HG02870 (cell line): ENCODE measurements around the gene DCUN1D4.

ENCODE experiments used
- ATAC-seq: cut with Tn5 transposase; IDR thresholded peaks from one replicate; pipeline ENCODE4 v1.9.1; 2021; ENCODE audit warnings: mild to moderate bottlenecking, moderate library complexity; ENCODE audit not compliant: unreplicated experiment

Gene DCUN1D4

DNA sequence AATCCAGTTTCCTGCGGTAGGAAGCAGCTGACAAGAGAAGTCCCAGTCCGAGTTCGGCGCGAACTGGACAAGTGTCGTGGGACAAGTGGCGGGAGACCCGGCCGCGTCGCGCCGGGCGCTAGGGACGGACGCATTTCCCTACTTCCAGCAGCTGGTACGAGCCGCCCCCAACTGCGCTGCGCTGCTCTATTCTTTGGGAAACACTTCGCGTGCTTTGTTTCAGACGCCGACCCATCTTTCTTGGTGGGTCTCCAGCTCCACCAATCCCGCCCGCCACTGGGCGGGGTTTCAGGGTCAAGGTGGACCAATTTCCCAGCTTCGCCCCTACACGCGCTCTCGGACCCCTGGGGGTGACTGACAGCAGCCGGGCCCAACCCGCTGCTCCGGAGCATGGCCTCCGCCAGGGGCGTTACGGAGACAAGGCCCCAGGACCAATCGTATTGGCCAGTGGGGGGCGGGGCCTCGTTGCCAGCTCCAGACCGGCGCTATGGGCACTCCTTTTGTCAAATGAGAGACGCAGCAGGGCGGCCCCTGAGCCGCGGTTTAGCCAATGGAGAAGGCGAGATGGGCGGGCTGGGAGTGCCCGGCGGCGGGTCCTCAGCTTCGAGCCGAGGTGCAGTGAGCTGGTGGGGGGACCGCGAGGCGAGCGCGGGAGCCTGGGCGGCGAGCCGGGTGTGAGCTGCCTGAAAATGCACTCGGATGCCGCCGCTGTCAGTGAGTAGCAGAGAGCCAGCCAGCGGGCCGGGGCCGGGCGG, at the start of gene DCUN1D4:
Gene DCUN1D4 (plus strand): TSS at position 600 of the 755 bp plus-strand sequence. CDS start 90 bp downstream, at position 690.
- ATAC-seq: peak; percentile 91

DNA sequence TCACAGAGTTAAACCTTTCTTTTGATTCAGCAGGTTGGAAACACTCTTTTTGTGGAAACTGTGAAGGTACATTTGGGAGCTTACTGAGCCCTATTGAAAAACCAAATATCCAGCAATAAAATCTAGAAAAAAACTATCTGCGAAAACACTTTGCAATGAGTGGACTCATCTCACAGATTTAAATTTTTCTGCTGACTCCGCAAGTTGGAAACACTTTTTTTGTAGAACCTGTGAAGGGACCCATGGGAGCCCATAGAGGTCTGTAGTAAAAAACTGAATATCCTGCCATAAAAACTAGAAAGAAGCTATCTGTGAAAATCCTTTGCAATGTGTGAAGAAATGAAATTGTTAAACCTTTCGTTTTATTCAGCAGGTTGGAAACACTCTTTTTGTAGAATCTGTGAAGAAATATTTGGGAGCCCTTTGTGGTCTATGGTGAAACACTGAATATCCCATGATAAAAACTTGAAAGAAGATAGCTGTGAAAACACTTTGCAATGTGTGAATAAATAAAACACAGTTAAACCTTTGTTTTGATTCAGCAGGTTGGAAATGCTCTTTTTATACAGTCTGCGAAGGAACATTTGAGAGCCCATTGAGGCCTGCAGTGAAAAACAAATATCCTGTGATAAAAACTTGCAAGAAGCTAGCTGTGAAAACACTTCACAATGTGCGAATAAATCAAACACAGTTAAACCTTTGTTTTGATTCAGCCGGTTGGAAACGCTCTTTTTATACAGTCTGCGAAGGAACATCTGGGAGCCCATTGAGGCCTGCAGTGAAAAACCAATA, 22.3 kb upstream of the DCUN1D4 start:
- ATAC-seq: no peak

DNA sequence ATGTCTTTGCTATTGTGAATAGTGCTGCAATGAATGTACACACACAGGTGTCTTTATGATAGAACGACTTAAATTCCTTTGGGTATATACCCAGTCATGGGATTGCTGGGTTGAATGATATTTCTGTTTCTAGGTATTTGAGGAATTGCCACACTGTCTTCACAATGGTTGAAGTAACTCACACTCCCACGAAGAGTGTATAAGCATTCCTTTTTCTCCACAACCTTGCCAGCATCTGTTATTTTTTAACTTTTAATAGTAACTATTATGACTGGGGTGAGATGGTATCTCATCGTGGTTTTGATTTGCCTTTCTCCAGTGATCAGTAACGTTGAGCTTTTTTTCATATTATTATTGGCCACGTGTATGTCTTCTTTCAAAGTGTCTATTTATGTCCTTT, 17.6 kb upstream of the DCUN1D4 start:
- ATAC-seq: no peak

DNA sequence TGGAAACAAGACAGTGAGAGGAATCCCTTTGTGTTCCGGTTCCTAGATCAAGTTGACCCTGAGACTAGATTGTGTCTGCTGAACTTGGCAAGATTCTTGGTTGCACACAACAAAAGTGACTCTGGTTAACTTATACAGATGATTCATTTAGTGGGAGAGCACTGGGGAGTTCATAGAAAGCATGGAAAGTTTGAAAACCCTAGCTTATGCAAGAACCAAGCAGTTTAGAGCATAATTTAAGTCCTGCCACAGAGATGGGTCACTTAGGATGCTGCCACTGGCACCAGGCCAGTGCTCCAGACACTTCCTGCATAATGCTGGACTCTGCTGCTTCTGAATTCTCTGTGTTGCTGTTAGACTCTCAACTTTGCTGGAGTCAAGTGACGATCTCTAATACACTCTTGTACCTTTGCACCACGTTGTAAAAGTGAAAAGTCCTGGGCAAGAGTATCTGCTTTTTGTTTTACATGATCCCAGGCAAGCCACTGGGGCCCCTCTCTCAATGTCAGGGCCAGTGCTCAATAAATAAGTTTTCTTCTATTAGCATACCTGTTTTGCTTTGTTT, 12.7 kb upstream of the DCUN1D4 start:
- no peak for ATAC-seq

DNA sequence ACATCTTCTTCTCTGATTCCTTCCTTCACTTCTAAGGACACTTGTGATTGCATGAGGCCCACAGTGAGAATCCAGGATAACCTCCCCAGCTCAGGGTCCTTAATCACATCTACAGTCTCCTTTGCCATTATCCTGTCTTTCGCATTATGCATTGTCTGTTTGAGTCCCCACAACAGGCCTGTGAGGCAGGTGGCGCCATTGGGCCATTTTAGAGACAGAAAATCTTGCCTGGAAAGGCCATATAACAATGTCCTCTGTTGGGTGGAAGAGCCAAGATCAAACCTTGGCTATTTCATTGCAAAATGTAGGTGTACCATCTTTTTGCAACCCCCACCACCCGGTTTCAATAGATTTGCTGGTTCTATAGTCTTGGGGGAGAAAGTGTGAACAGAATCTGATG, 11.8 kb upstream of the DCUN1D4 start:
- ATAC-seq: peak; percentile 84

DNA sequence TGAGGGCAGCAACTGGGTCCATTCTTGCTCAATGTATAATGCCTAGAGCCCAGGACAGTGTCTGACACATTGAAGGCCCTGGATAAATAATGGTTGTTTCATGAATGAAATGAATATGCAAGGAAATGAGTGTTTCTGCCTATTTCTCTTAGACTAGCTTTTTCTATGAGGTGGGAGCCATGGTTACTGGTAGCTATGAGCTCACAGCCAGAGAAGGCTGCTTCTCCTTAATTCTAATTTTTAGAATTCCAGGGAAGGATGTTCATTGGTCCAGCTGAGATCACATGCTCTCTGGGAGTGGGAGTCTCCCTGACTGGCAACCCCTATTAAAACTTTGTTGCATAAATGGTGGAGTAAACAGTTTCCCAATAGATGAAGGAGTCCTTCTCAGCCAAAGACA, 9.7 kb upstream of the DCUN1D4 start:
- no peak for ATAC-seq

DNA sequence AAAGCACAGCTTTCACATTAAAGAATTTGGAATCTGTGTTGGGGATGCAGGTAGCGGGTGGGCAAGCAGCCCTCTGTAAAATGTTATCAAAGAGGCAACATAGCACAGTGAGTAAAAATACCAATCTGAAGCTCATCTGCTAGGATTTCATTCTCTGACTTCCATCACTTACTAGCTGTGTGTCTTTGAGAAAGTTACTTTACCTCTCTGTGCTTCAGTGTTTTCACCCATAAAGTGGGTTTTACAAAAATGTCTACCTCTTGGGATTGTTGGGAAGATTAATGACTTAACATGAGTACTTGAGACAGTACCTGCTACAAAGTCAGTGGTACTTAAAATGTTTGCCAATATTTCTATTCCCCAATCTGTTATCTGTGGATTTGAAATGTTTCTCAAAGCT, 7.9 kb upstream of the DCUN1D4 start:
- ATAC-seq: no peak

DNA sequence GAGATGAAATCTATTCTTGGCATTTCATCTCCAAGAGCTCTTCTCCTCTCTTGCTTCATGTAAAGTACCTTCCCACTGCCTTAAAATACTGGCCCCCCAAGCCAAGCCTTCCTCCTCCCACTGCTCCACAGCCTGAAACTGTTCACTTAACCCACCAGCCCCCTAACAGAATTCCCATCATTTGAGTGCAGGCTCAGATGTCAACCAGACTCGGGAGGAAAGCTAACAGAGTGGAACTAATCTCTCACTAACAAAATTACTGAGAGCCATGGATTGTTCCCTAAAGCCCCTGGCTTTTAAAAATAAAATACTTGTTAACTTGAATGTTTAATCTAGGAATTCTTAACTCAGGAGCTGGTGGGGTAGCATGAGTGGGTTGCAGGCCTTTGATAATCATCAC, 7.1 kb upstream of the DCUN1D4 start:
- ATAC-seq: no peak

DNA sequence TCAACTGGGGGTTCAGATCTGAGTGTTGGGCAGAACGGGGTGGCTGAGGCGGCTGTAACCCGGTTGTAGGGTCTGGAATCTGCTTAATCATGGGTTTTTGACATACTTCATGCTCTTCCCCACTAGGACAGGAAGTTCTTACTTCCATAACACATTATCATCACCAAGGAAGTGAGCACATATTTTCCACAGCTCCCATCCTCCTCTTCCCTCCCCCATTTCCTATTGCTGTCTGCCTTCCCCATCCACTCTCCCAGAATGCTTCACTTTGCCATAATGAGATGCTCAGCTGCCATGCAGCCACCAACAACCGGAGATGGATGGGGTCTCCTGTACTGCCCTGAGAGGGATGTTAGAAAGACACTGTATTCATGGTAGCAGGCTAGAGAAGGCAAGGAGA, 6.4 kb upstream of the DCUN1D4 start:
- no peak for ATAC-seq

DNA sequence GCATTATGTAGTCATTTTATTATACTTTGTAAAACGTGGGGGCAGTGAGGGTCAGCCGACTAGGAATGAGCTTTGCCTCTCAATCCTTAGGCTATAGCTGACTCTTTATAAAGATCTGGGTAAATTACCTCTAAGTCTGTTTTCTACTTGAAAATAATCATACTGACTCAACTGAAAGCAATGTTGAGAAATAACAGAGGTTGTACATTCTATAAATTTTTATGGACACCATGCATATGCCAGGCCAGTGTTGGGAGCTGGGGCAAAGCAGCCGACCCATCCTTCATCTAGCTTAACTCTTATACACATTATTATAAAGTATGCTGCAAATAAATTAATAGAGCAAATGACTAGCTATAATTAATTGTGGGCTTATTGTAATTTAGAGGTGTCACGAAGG, 2.2 kb upstream of the DCUN1D4 start:
- ATAC-seq: no peak

DNA sequence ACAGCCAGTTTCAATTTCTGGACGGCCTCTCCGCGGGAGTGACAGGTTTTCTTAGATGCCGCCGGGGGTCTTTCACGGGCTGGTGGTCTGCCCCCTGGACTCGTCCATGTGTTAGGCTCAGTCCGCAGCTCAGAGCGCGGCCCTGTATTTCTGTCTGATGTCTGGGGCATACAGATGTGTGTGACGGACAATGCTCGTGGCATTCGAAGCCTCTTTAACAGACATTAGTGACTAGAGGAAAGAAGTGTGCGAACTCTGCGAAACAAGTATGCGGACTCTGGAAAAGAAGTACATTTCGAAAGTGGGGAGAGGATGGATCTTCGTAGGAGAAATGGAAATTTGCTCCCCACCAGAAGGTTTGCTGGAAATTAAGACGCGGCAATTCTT, 793 bp upstream of the DCUN1D4 start:
- ATAC-seq: no peak

DNA sequence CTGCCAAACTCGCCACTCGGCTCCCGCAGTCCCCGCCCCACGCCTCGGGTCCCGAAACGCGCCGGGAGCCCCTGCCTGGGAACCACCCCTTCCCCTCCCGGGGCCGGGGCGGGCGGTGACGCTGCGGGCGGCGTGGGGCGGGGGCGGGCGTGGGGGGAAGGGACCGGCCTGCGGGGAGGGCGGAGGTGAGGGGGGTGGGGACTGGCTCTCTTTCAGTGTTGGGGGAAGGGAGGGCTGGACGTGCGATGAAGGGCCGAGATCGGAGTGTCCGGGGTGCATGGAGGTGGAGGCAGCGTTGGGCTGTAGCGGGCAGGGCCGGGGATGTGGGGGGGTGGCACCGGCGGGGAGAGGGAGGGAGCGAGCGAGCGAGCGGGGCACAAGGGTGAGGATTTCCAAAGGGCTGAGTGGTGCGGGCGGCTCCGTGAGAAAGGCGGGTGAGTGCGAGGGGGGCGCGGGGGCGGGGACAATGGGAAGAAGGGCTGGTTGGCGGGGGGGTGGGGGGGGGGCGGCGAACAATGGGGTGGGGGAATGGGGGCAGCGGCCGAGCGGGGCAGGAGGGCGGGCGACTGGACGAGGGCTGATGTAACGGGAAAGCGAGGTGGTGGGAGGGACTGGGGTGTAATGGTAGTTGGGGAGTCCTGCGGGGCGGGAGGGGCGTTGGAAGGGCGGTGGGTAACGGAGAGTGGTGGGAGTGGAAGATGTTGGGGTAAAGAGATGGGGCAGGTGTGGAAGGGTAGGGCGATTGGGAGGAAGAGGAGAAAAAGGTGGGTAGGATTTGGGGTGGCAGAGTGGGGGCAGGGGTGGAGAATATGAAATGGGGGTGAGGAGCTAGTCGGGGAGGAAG, 578 bp downstream of the DCUN1D4 start:
- peak; percentile 23 for ATAC-seq

DNA sequence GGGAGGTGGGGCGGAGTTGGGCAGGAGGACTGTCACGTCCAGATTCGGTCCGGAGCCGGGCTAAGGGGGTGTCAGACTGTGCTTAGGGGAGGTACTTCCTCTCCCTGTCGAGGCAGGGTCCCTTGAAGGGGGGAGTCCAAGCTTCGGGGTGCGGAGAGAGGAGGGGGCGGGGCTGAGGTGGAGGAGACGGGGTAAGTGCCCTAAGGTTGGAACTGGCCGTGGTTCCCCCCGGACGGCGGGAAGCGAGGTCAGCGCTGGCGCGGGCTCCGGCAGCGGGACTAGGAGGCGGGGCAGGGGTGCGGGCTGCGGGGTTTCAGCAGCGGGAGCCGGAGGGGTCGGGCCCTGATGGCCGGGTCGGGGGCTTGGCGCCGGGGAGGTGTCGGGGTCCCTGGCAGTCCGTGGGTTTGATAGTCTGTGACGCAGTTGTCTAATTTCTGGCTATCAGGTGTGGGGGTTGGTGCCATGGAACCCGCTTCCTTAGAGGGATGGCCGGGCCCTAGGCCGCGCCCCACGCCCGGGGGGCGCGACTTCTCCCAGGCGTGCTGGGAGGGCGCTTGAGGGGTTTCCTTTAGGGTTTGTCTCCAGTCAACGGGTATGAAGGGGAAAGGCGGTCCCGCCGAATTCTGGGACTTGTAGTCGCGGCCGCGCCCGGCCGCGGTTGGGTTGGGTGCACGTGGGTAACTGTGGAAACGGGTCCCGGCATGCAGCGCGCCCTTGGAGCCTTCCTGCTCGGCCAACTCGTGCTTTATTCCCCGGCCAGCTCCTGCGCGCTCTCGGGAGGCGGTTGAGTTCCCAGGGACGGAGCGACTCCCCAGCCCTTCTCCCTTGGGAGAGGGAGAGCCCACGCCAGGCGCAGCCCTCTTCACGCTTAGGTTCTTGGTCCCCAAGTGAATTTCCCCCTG, 1.5 kb downstream of the DCUN1D4 start:
- ATAC-seq: peak; percentile 26

DNA sequence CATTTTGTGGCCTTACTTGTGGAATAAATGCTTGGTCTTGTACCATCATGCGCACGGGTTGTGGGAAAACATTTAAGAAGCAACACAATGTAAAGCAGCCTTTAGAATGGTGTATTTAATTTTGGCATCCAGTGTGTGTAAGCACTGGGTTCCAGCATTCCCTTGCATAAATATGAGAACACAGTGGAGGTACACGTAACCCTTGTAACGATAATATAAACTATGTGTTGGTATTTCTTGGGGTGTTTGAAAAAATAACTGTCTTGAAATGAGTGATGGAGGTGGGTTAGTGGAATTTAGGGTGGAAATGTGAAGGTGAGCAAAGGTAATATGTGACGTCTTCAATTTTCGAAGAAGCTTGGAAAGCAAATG, 2.1 kb downstream of the DCUN1D4 start:
- no peak for ATAC-seq

DNA sequence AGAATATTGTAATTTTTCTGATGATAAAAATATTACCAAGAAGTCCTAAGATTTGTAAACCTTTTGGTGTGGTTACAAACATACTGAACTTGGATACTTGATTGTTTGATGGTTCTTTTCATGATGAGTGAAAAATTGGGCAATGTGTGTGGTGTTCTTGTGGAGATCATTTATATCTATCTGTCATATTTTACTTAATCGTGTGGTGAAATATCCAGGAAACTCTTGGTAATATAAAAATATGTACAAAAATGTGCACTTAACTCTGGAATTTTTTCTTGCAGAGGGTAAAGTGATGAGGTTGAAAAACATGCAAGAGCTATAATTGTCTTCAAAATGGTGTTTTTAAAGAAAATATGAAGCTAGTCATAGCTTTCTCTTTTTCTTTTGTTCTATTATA, 2.8 kb downstream of the DCUN1D4 start:
- no peak for ATAC-seq

DNA sequence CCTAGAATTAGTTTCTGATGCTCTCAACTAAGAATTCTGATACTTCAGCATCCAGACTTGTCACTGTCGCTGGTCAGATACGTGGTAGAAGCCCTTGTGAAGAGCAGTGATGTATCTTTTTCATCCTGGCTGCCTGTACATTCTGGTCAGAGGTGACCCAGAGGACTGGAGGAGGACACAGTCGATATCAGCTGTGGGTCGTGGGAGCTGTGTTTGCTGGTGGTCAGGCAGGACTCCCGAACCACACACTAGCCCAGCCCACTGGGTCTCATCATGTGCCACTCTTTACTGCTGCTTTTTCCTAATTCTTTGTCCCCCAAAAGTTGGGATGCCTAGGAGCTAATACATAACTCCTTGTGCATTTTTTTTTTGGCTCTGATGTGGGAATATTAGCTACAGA, 6.5 kb downstream of the DCUN1D4 start:
- ATAC-seq: no peak

DNA sequence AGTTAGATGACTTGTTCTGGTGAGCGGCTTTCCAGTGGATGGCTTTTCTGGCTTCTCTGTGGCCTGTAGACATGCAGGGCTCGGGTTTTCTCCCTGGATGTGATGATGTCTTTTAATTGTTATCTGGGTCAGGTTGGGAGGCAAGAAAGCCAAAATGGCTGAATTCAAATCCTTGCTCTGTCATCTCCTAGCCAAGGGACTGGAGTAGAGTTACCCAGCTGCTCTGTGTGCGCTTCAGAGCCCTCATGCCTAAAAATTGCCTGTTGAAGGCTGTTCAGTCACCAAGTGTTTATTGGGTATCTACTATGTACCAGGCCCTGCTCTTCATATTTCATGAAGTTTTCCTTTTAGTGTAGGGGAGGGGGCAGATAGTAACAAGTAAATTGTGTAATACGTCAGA, 7.3 kb downstream of the DCUN1D4 start:
- no peak for ATAC-seq

DNA sequence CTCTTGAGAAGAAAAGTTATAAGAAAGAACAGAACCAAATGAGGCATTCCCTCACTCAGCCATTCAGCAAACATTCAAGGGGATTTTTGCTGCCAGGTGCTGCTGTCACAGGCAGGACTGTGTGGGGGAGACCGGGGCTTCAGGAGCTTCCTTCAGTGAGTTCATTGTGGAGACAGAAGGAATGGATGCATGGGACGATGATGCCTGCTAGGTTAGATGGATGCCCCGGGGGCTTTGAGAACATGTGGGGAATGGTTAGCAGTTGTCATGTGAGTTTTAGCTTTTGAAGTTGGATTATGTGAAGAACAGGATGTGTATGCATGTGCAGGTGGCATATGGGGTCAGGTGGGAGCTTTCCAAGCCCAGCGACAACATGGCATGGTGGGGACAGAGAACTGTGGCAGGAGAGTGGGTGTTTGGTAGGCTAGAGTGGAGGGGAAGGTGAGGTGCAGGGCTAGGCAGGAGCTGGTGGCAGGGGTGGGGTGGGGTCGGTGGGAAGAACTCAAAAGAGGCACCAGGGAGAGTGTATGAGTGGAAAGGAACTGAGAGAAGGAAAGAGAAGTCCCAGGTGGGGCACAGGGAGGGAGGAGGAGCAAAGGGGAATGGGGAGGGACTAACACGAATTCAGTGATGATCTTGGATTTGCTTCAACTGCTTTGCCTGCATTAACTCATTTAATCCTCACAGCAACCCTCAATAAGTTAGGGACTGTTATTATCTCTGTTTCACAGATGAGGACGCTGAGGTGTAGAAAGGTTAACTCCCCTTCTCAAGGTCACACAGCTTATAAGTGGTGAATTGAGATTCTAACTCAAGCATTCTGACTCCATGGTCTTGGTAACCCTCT, 8.4 kb downstream of the DCUN1D4 start:
- no peak for ATAC-seq

DNA sequence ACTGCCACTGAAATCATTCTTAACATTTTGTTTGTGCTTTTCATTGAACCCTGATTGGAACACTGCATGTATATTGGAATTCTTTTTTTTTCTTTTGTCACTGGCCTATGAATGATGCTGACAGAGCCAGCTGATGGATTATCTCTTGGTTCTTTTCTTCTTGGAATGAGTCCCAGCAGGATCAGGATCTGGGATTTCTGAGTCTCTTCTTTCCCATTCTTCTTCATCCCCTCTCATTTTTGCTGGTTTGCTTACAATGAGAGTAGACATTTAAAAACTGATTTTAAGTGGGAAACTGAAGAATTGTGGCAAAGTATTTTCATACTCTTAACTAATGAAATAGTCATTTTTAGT, 9.0 kb downstream of the DCUN1D4 start:
- no peak for ATAC-seq
